CD14-positive monocyte (primary cell): ENCODE measurements around the gene FBXW10. TPM values are rescaled to one million over a fixed set of nuclear protein-coding genes. Genes with fewer than 3 reads are reported as not detected.
"Not testable (repeated sequence)": the region's sequence is repeated elsewhere in the genome, so short reads cannot be mapped to it uniquely, and the experiment has no call there.

Experiments used
- DNase-seq, 3 donors: peaks; one replicate each; pipeline ENCODE4 v3.0.0-alpha.2; 2011 to 2022
- H2AFZ ChIP-seq: 2 replicates; pipeline ENCODE4 v1.6.0; 2012; ENCODE audit warnings: mild to moderate bottlenecking, low read depth, low read length, inconsistent platforms; ENCODE audit not compliant: insufficient read depth, poor library complexity, severe bottlenecking
- H3K27ac ChIP-seq, 2 donors: 1 replicate in 1 of 2; 2 replicates in 1 of 2; pipeline ENCODE4 v1.5.1; 2012 to 2013; ENCODE audit warnings: low read length in 2 of 2, control low read depth in 1 of 2, inconsistent platforms in 1 of 2, low read depth in 1 of 2, mild to moderate bottlenecking in 1 of 2
- H3K27me3 ChIP-seq, 2 donors: one replicate each; pipeline versions ENCODE4 v1.6.0 to v1.6.1; 2011 to 2013; ENCODE audit warnings: low read length in 2 of 2; ENCODE audit not compliant: control insufficient read depth in 2 of 2, insufficient read depth in 2 of 2
- H3K36me3 ChIP-seq, 2 donors: replicated peaks in 1 of 2; 1 replicate in 1 of 2; 2 replicates in 1 of 2; pipeline versions ENCODE4 v1.5.1 to v1.6.1; 2012 to 2013; ENCODE audit warnings: low read length in 2 of 2, control low read depth in 1 of 2, inconsistent platforms in 1 of 2, mild to moderate bottlenecking in 1 of 2; ENCODE audit not compliant: insufficient read depth in 2 of 2, control insufficient read depth in 1 of 2
- H3K4me1 ChIP-seq, 2 donors: 1 replicate in 1 of 2; 2 replicates in 1 of 2; pipeline versions ENCODE4 v1.5.1 to v1.6.1; 2012 to 2013; ENCODE audit warnings: low read length in 2 of 2, control low read depth in 1 of 2, inconsistent platforms in 1 of 2, mild to moderate bottlenecking in 1 of 2, moderate library complexity in 1 of 2; ENCODE audit not compliant: insufficient read depth in 2 of 2, control insufficient read depth in 1 of 2
- H3K4me2 ChIP-seq: replicated peaks from 2 replicates; pipeline ENCODE3; 2012; ENCODE audit warnings: low read length, moderate library complexity, mild to moderate bottlenecking; ENCODE audit not compliant: poor library complexity, severe bottlenecking; ENCODE audit errors: extremely low read depth
- H3K4me3 ChIP-seq, 3 experiments: fragments of 200-600 bp in 1 of 3; sonication (generic) in 1 of 3; replicated peaks in 1 of 3; 1 replicate in 2 of 3; 2 replicates in 1 of 3; pipeline ENCODE4 v1.5.1; 2011 to 2013; ENCODE audit warnings: low read length in 3 of 3, mild to moderate bottlenecking in 3 of 3, control low read depth in 2 of 3, low read depth in 2 of 3, inconsistent platforms in 1 of 3, moderate library complexity in 1 of 3
- H3K79me2 ChIP-seq: 2 replicates; pipeline ENCODE4 v1.6.0; 2012; ENCODE audit warnings: mild to moderate bottlenecking, control low read depth, inconsistent platforms, low read length, moderate library complexity; ENCODE audit not compliant: insufficient read depth
- H3K9ac ChIP-seq: 2 replicates; pipeline ENCODE4 v1.6.0; 2017; ENCODE audit warnings: low read length, mild to moderate bottlenecking; ENCODE audit not compliant: insufficient read depth, poor library complexity, severe bottlenecking
- H3K9me3 ChIP-seq, 2 donors: replicated peaks in 1 of 2; 1 replicate in 1 of 2; 2 replicates in 1 of 2; pipeline versions ENCODE4 v1.5.1 to v1.6.1; 2012 to 2013; ENCODE audit warnings: low read length in 2 of 2, control low read depth in 1 of 2; ENCODE audit not compliant: control insufficient read depth in 1 of 2, insufficient read depth in 1 of 2
- H4K20me1 ChIP-seq: 2 replicates; pipeline ENCODE4 v1.6.0; 2012; ENCODE audit warnings: mild to moderate bottlenecking, low read length, control low read depth, moderate library complexity; ENCODE audit not compliant: insufficient read depth
- H3K27ac Mint-ChIP-seq, 7 donors: one replicate each; pipeline ENCODE4 v1.8.0; 2020; ENCODE audit warnings: mild to moderate bottlenecking in 7 of 7, mixed read lengths in 7 of 7, moderate library complexity in 6 of 7, inconsistent platforms in 2 of 7
- H3K27me3 Mint-ChIP-seq, 3 donors: one replicate each; pipeline ENCODE4 v1.8.0; 2021 to 2022; ENCODE audit warnings: low read depth in 3 of 3, mild to moderate bottlenecking in 3 of 3, mixed read lengths in 3 of 3, moderate library complexity in 3 of 3, inconsistent platforms in 1 of 3
- H3K36me3 Mint-ChIP-seq, 2 donors: one replicate each; pipeline ENCODE4 v1.8.0; 2020; ENCODE audit warnings: mixed read lengths in 2 of 2, inconsistent platforms in 1 of 2, mild to moderate bottlenecking in 1 of 2
- H3K4me1 Mint-ChIP-seq: one replicate; pipeline ENCODE4 v1.8.0; 2020; ENCODE audit warnings: mild to moderate bottlenecking, mixed read lengths
- H3K4me3 Mint-ChIP-seq, 2 donors: one replicate each; pipeline ENCODE4 v1.8.0; 2020; ENCODE audit warnings: mild to moderate bottlenecking in 2 of 2, mixed read lengths in 2 of 2, moderate library complexity in 1 of 2
- H3K9me3 Mint-ChIP-seq, 7 donors: one replicate each; pipeline ENCODE4 v1.8.0; 2020 to 2022; ENCODE audit warnings: mixed read lengths in 7 of 7, mild to moderate bottlenecking in 6 of 7, moderate library complexity in 6 of 7, inconsistent platforms in 2 of 7
- WGBS: methylation state at CpG from one replicate; pipeline ENCODE4 v1.1.5; 2013; ENCODE audit warnings: missing lambda C conversion rate; ENCODE audit not compliant: insufficient coverage; 5-methylcytosine and 5-hydroxymethylcytosine counted together
- intact Hi-C, 2 donors: fragments of 100-400 bp; cut with micrococcal nuclease; formaldehyde crosslinking; loops; one replicate each; pipeline versions ENCODE4 v1.15.0 to v1.15.1; 2023
- polyA plus RNA-seq, 3 donors: library from polyadenylated mRNA; depleted of rRNA in 1 of 3; unstranded in 2 of 3; stranded (reverse) in 1 of 3; fragments of 300-500 nt in 2 of 3; fragments of >200 nt in 1 of 3; fragmentation: Illumina TruSeq in 2 of 3; gene quantifications; 1 replicate in 2 of 3; 2 replicates in 1 of 3; pipeline ENCODE4 v1.2.3, GENCODE V29; 2012 to 2021

FBXW10 gene
- polyA plus RNA-seq, 3 donors, result 0.03 TPM; not detected in 2

DNA sequence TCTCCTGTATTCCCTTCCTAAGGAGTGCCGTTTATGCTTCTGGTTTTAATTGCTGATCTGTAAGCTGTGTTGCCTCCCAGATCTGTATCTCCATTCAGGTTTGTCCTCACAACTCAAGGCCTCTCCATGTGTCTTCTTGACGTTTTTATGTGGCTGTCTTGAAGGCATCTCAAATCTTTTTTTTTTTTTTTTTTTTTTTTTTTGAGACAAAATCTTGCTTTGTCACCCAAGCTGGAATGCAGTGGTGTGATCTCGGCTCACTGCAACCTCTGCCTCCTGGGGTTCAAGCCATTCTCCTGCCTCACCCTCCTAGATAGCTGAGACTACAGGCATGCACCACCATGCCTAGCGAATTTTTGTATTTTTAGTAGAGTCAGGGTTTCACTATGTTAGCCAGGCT is 51.0 kb downstream of the FBXW10 start:
- H3K4me1 ChIP-seq, DNase-seq, H3K9me3 Mint-ChIP-seq, H2AFZ ChIP-seq, H3K79me2 ChIP-seq, H3K4me2 ChIP-seq, H3K27me3 Mint-ChIP-seq, H3K9ac ChIP-seq, H3K4me3 ChIP-seq, H3K27ac ChIP-seq, H3K4me3 Mint-ChIP-seq, H3K27me3 ChIP-seq, H4K20me1 ChIP-seq, intact Hi-C loops, H3K4me1 Mint-ChIP-seq, H3K9me3 ChIP-seq: not testable (repeated sequence)
- no CpG with 5 or more reads among the region's 4 CpGs for WGBS
- Mint-ChIP-seq H3K36me3 (peaks cover 35 to 43% of the 10 kb centered on the region in 2 donors), H3K27ac (peak overlapping the region in 3 of 7 donors; percentile 11 to 65 (median 57))
- H3K36me3 ChIP-seq, result peaks cover 15 to 32% of the 10 kb centered on the region in 2 donors

DNA sequence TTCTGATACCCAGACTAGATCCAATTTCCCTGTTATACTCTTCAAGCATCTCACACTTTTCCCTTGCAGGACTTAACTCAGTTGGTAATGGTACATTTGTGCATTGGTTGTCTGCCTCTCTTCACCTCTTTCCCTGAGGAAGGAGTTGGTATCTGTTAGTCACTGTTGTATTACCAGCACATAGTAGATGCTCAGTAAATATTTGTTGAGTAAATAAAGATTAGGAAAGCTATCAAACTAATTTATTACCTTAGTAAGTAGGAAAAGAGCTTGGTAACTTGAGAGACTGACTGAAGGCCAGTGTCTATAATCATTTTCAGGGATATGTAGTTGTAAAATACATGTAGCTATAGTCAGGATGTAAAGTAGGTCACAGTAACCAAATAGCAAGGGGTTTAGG is 53.0 kb downstream of the FBXW10 start:
- H3K9me3 Mint-ChIP-seq, intact Hi-C loops, H3K27me3 Mint-ChIP-seq, H3K27ac ChIP-seq, H3K27me3 ChIP-seq, DNase-seq, H3K9me3 ChIP-seq, H3K4me1 ChIP-seq, H3K4me2 ChIP-seq, H3K4me3 ChIP-seq, H2AFZ ChIP-seq, H3K4me3 Mint-ChIP-seq, H3K79me2 ChIP-seq, H3K9ac ChIP-seq, H4K20me1 ChIP-seq, H3K4me1 Mint-ChIP-seq: not testable (repeated sequence)
- Mint-ChIP-seq H3K27ac (peak overlapping the region in 1 of 7 donors; percentile 37), H3K36me3 (peaks cover 46 to 58% of the 10 kb centered on the region in 2 donors)
- H3K36me3 ChIP-seq, result peaks cover 18 to 48% of the 10 kb centered on the region in 2 donors

DNA sequence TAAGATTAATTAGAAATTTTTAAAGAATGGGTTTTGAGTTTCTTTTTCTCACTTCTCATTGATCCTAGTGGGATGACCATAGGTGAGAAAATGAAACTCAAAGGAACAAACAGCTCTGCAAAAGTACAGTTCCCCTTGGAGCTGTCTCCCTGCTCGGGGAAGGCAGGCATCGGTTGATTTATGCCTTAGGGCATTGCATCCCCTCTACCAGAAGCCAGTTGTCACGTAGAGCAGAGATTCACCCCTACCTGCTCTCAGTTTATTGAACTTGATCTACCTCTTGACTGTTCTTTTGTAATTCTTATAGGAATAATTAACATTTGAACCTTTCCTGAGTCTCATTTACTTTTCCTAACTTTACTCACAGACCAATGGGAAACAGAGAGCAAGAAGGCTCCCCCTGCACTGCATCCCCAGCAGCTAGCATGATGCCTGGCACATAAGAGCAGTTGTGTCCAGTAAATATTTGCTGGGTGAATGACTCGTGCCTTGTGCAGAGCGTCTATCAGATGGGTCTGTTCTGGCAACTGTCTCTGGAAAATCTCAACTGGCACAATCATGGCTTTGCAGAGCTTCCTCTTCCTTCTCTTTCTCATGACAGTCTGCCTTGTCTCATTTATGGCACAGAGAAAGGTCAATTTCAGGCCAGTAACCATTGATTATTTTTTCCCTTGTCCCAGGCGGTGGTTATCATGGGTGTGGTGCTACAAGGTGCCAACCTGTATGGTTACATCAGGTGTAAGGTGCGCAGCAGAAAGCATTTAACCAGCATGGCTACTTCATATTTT is 59.8 kb downstream of the FBXW10 start:
- H3K27me3 ChIP-seq, H3K4me2 ChIP-seq, H4K20me1 ChIP-seq, H3K4me1 Mint-ChIP-seq, H3K27ac ChIP-seq, H3K27me3 Mint-ChIP-seq, H3K9me3 ChIP-seq, H2AFZ ChIP-seq, H3K9me3 Mint-ChIP-seq, intact Hi-C loops, DNase-seq, H3K79me2 ChIP-seq, H3K4me3 ChIP-seq, H3K9ac ChIP-seq, H3K27ac Mint-ChIP-seq, H3K4me3 Mint-ChIP-seq, H3K4me1 ChIP-seq: not testable (repeated sequence)
- peaks cover 15 to 52% of the 10 kb centered on the region in 2 donors for H3K36me3 ChIP-seq
- peaks cover 46 to 67% of the 10 kb centered on the region in 2 donors for H3K36me3 Mint-ChIP-seq
- no CpG with 5 or more reads among the region's 7 CpGs for WGBS

DNA sequence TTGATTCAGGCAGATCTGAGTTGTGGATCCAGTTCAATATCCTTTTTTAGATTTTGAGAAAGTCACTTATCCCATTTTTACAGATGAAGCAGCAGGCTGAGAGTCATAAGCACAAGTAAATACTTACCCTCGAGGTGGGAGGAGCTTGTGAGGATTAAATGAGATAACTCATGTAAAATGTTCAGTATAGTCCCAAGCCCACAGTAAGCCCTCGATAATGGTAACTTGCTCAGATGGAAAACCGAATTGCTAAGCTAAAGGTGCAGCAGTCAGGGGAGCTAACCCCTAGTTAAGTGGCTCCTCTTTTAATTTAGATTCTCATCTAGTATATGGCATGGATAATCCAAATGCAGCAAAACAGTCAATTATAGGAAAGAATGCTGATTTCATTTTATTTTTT is 72.1 kb downstream of the FBXW10 start:
- H2AFZ ChIP-seq, H3K9ac ChIP-seq, H3K9me3 ChIP-seq, H3K36me3 ChIP-seq, H4K20me1 ChIP-seq, H3K27ac ChIP-seq, DNase-seq, H3K4me2 ChIP-seq, H3K36me3 Mint-ChIP-seq, H3K27ac Mint-ChIP-seq, H3K79me2 ChIP-seq, intact Hi-C loops, H3K27me3 Mint-ChIP-seq, H3K27me3 ChIP-seq, H3K4me3 Mint-ChIP-seq, H3K4me3 ChIP-seq, H3K9me3 Mint-ChIP-seq: not testable (repeated sequence)
- WGBS, result no CpG with 5 or more reads among the region's 3 CpGs
- peaks cover 12 to 13% of the 10 kb centered on the region in 2 donors for H3K4me1 ChIP-seq
- peaks cover 16% of the 10 kb centered on the region for H3K4me1 Mint-ChIP-seq
